Nephron progenitor cell (in vitro differentiated cells): ENCODE measurements around the gene FHL2.
"Not testable (repeated sequence)": the region's sequence is repeated elsewhere in the genome, so short reads cannot be mapped to it uniquely, and the experiment has no call there.

Source experiments
- DNase-seq: peaks from one replicate; pipeline ENCODE4 v3.0.0; 2021
- H3K27ac Mint-ChIP-seq: 2 replicates; pipeline ENCODE4 v1.8.0; 2021; ENCODE audit warnings: mild to moderate bottlenecking, moderate library complexity, mixed read lengths
- H3K27me3 Mint-ChIP-seq: 2 replicates; pipeline ENCODE4 v1.8.0; 2021; ENCODE audit warnings: mild to moderate bottlenecking, low read depth, mixed read lengths; ENCODE audit not compliant: poor library complexity
- H3K36me3 Mint-ChIP-seq: 2 replicates; pipeline ENCODE4 v1.8.0; 2021; ENCODE audit warnings: low read depth, mixed read lengths
- H3K4me1 Mint-ChIP-seq: 2 replicates; pipeline ENCODE4 v1.8.0; 2021; ENCODE audit warnings: mixed read lengths
- H3K4me3 Mint-ChIP-seq: 2 replicates; pipeline ENCODE4 v1.8.0; 2021; ENCODE audit warnings: mild to moderate bottlenecking, moderate library complexity, mixed read lengths
- H3K9me3 Mint-ChIP-seq: 2 replicates; pipeline ENCODE4 v1.8.0; 2021; ENCODE audit warnings: mild to moderate bottlenecking, moderate library complexity, mixed read lengths
- TF ChIP-seq, protein P1 (sequence below): fragments of 200-600 bp; sonication (generic); IDR thresholded peaks from 2 replicates; pipeline ENCODE4 v1.5.0; 2021; ENCODE audit warnings: antibody characterized with exemption

Gene FHL2

DNA sequence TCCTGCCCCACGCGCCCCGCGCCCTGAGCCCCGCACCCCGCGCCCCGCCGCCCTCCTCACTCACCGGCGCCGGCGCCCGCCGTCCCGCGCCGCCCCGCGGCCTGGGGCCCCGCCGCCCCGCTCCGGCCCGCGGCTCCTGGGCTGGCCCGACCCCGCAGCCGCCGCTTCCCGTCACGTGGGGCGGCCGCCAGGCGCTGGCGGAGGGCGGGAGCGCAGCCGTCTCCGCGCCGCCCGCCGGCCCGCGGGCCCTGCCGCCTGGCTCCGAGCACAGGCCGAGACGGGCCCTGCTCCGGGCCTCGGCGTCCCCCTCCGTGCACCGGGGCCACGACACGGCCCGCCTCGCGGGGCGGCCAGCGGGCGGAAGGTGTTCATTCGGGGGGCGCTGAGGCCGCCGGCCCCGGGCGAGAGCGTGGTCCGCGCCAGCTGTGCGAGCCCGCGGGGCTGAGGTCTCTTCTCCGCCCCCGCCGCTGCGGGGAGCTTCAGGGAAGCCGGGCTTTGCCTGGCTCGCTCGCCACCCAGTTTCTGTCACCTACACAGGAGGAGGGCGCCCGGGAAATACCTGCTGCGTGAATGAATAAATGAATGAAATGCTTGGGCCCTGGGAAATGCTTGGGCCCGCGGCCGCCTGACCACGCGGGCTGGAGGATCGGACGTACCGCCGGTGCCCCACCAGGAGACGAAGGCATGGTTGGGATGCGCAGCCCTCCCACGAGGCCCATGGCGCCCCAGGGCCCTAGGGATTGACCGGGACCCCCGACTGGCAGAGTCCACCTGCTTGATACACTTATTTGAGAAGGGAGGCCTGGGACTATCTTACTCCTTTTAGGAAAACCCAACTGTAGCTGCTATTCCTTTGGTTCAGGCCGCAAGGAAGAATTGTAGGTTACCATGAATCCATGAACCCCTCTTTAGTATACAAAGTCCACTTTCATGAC lies 69.0 kb downstream of the FHL2 start, which contains the start of gene TGFBRAP1:
TGFBRAP1 (minus strand) TSS at position 175 of the 935 bp plus-strand sequence. CDS start 21,434 bp downstream, outside the sequence.
- peak within 1 kb of the TSS; percentile 98 for H3K4me3 Mint-ChIP-seq
- no peaks in the 10 kb centered on the region for H3K9me3 Mint-ChIP-seq
- peaks cover 3% of the 10 kb centered on the region for H3K36me3 Mint-ChIP-seq
- H3K27me3 Mint-ChIP-seq: peaks cover 6% of the 10 kb centered on the region
- H3K27ac Mint-ChIP-seq: peak within 1 kb of the TSS; percentile 93
- DNase-seq: peak; percentile 65
- TF ChIP-seq, protein P1, sequence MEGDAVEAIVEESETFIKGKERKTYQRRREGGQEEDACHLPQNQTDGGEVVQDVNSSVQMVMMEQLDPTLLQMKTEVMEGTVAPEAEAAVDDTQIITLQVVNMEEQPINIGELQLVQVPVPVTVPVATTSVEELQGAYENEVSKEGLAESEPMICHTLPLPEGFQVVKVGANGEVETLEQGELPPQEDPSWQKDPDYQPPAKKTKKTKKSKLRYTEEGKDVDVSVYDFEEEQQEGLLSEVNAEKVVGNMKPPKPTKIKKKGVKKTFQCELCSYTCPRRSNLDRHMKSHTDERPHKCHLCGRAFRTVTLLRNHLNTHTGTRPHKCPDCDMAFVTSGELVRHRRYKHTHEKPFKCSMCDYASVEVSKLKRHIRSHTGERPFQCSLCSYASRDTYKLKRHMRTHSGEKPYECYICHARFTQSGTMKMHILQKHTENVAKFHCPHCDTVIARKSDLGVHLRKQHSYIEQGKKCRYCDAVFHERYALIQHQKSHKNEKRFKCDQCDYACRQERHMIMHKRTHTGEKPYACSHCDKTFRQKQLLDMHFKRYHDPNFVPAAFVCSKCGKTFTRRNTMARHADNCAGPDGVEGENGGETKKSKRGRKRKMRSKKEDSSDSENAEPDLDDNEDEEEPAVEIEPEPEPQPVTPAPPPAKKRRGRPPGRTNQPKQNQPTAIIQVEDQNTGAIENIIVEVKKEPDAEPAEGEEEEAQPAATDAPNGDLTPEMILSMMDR: no peak
- peaks cover 23% of the 10 kb centered on the region for H3K4me1 Mint-ChIP-seq

DNA sequence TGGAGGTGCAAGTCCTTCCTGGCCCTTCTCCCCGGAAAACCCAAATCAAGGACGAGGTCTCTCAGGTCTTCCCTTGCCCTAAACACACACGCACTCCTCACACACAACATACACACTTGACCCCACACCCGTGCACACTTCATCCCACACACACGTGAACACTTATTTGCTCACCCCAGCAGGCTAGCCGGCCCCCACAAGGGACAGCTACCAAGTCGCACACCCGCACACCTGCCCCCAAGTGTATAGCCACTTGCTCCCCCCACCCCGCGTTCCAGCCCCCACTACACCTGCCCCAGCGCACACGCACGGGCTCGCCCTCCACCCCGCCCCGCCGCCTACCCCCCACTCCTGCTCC lies 69.7 kb downstream of the FHL2 start:
- no peak for DNase-seq
- Mint-ChIP-seq H3K27me3 (peaks cover 6% of the 10 kb centered on the region), H3K4me3 (peak overlapping the region; percentile 98), H3K27ac (peak overlapping the region; percentile 93), H3K9me3 (no peaks in the 10 kb centered on the region), H3K36me3 (peaks cover 4% of the 10 kb centered on the region), H3K4me1 (peaks cover 27% of the 10 kb centered on the region)
- TF ChIP-seq, protein P1: no peak

DNA sequence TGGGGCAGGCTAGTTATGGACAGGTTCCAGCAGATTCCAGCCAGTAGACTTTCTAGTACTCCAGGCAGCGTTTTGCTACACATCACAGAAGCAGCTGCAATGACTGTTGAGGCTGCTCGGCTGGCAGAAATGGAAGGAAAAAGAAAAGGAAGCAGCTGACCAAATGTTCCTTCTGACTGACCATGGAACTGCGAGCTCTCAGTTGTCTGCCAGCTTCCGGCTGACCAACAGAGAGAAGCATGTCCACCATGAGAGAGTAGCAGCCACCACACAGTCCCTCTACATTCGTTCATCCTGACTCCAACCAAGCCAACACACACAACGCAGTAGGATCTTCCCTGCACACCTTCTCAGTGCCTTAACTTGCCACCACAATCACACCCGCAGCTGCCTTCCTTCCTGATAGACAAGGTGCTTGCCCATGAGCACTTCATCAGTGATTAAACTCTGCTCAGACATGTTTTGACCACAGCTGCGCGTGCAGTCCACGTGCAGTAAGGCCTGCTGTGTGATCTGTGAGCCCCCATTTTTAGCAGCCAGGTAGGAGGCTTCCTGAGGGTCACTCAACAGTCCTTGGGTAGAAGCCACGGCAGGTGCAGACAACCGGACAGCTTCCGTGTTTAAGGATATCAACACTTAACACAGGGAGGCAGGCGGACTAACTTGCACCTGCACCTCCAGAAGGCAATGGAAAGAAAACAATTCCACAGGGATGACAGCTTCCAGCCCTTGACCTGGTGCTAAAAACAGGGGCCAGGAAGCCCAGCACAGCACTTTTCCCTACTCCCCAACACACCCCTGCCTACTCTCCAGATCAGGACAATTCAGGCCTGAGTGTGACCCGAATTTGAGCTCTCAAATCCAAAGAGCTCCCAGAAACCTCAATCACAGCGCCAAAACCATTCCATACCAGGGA lies 70.3 kb downstream of the FHL2 start:
- Mint-ChIP-seq H3K4me1 (peaks cover 31% of the 10 kb centered on the region), H3K9me3 (no peaks in the 10 kb centered on the region), H3K4me3 (peak overlapping the region; percentile 98), H3K27me3 (peaks cover 6% of the 10 kb centered on the region), H3K27ac (peak overlapping the region; percentile 93), H3K36me3 (peaks cover 4% of the 10 kb centered on the region)
- DNase-seq: no peak
- TF ChIP-seq, protein P1: no peak

DNA sequence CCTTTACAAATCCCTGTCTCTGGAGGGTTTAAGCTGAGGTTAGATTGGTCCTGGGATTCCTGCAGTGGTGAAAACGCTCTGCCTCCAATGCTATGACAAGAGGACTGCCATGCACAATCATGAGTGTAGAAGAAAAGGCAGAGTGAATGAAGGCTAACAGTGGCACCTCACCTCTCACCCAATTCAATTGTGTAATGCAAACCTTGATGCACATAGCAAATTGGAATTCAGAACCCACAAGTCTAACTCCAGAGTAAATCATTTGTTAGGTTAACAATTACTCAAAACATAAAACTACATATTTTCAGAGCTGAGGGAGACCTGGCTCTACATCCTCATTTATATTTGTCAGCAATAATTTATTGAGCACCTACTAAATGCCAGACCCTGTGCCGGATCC lies 71.2 kb downstream of the FHL2 start:
- H3K27ac Mint-ChIP-seq: no peak overlapping the region
- no peak for DNase-seq
- peaks cover 8% of the 10 kb centered on the region for H3K27me3 Mint-ChIP-seq
- peaks cover 34% of the 10 kb centered on the region for H3K4me1 Mint-ChIP-seq
- H3K36me3 Mint-ChIP-seq: peaks cover 4% of the 10 kb centered on the region
- H3K4me3 Mint-ChIP-seq: no peak overlapping the region
- no peaks in the 10 kb centered on the region for H3K9me3 Mint-ChIP-seq
- TF ChIP-seq, protein P1: no peak

DNA sequence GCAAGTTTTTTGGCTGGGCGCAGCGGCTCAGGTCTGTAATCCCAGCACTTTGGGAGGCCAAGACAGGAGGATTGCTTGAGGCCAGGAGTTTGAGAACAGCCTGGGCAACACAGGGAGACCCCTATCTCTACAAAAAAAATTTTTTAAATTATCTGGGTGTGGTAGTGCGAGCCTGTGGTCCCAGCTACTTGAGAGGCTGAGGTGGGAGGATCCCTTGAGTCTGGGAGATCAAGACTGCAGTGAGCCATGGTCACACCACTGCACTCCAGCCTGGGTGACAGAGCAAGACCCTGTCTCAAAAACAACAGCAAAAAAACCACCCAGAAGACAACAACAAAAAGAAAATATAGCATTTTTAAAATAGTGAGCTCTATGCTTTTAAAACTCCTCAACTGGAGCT lies 71.6 kb downstream of the FHL2 start:
- H3K27ac Mint-ChIP-seq, H3K36me3 Mint-ChIP-seq, H3K27me3 Mint-ChIP-seq, DNase-seq, H3K9me3 Mint-ChIP-seq: not testable (repeated sequence)
- H3K4me1 Mint-ChIP-seq: peaks cover 34% of the 10 kb centered on the region
- H3K4me3 Mint-ChIP-seq: peak overlapping the region; percentile 15

DNA sequence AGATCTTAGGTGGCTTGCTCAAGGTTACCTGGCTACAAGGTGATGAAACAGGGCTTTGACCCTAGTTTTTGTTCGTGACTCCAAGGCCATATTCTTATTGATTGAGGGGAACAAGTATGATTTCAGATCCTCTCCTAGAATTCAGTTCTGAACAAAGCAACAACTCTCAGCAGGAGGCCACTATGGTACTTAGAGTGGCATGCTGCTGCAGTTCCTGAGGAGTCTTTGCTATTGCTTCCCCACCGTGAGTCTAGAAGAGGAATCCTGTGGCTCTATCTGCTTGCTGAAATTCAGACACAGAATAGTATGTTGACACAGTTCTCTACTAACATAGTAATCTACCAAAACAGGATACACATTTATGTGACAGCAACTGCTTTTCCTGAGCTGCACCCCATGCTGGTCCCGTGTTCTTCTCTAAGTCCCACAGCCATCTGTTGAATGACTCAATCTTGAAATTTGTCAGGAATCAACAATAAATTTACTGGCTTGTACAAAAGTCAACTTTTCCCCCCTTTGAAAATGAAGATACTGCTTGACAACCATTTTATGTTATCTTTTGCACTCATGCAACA lies 73.4 kb downstream of the FHL2 start:
- TF ChIP-seq, protein P1: no peak
- Mint-ChIP-seq H3K27me3 (peaks cover 5% of the 10 kb centered on the region), H3K9me3 (no peaks in the 10 kb centered on the region), H3K36me3 (peaks cover 4% of the 10 kb centered on the region), H3K4me3 (no peak overlapping the region), H3K27ac (no peak overlapping the region), H3K4me1 (peaks cover 34% of the 10 kb centered on the region)
- no peak for DNase-seq
